IPS-18c (cell line): Measurements from ENCODE around the gene RIN2.

ENCODE experiments used
- H3K4me3 ChIP-seq: 2 replicates; pipeline ENCODE4 v1.7.0; 2013; ENCODE audit warnings: low read depth, mild to moderate bottlenecking, low read length, moderate library complexity; ENCODE audit not compliant: insufficient read depth
- H3K9me3 ChIP-seq: one replicate; pipeline ENCODE4 v1.6.1; 2013; ENCODE audit warnings: mild to moderate bottlenecking, low read length, moderate library complexity; ENCODE audit not compliant: control insufficient read depth, insufficient read depth

The RIN2 gene

DNA sequence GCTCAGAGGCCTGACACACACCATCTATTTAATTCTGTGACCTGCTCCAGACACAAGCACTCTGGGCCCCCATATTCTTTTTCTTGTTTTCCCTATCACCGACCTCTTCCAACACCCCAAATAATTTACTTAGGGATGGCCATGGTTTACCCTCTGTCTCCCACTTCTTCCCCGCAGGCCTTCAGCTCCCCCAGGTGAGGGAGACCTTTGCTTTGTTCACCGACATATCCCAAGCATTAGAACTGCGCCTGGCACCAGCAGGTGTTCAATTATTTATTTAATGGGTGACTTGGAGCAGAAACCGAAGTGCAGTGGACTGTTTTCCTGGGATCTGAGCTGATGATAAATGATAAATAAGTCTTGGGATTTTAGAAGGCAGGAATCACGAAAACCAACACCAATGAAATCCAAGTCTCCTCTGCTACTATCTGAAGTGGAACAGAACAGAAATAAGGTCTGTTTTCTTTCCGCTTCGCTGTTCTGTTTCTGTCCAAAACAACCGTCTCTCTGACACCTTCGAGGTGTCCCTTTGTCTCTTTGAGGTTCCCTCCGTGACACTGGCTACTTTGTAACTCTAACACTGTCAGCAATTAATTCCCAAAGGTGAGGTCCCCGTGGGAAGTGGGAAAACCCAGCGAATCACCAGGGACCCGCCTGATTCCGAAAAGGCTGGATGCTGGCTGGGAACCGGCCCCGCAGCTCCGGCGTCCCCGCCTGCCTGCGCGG is 1.1 kb upstream of the RIN2 start:
- Histone ChIP-seq H3K4me3 (peak overlapping the region; percentile 93), H3K9me3 (peaks cover 4% of the 10 kb centered on the region)

DNA sequence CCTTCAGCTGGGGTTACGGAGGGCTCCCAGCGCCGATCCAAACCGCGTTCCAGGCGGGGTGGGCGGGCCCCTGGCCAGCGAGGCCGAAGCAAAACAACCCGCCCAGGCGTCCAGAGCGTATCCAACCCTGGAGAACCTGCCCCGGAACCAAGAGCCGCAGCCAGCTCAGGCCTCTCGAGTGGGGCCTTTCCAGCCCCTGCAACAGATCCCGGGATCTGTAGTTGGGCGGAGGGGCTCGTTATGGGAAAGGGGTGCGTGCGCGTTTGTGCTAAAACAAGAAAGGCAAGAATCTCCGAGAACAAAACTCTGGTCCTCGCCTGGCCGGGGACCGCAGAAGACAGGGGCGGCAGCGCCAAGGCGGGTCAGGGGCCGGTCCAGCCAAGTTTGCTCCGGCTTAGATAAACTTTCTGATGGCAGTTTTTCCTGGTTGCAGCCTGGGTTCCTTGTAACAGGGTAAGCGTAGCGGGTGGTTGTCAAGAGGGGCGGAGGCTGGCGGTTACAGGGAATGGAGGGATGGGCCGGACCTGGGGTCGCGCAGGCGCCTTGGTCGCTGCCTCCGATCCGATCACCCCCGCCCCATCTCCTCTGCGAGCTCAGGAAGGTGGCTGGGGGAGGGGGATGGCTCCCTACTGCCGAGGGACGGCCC is 448 bp upstream of the RIN2 start:
- H3K9me3 ChIP-seq: peaks cover 4% of the 10 kb centered on the region
- peak overlapping the region; percentile 93 for H3K4me3 ChIP-seq

DNA sequence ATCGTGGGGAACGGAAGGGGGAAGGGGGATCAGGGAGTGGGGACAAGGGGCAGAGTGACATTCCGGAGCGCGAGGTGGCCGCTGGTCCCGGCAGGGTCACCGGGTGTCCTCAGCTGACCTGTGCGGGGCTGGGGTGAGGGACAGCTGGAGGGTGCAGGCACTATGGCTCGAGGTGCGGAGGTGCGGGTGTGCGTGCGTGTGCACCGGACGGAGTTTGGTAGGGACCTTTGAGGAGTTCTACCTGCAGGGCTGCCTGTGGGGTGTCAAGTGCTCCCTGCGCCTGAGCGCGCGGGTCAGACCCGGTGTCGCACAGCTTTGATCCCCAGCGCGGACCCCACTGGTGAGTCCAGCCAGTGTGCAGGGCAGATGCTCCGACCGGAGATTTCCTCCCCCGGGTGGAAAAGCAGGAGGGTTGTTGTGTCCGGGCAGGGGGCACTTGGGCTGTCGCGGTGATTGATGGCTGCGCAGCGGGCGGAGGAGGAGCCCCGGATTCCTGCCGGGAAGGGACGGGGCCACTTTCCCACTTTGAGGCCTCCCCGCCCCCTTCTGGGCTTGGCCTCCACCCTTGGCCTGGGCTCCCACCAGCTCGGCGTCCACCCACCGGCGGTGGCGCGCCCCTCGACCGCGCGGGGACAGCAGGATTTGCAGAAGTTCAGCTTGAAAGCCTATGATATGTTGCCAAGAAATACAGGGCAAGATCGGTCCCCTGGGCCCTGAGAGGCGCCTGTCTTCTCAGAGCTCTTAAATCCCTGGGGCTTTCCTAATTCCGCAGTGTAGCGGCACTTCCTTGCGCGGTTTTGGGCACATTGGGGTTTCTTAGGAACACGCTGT is 658 bp downstream of the RIN2 start:
- peak overlapping the region; percentile 93 for H3K4me3 ChIP-seq
- peaks cover 4% of the 10 kb centered on the region for H3K9me3 ChIP-seq

DNA sequence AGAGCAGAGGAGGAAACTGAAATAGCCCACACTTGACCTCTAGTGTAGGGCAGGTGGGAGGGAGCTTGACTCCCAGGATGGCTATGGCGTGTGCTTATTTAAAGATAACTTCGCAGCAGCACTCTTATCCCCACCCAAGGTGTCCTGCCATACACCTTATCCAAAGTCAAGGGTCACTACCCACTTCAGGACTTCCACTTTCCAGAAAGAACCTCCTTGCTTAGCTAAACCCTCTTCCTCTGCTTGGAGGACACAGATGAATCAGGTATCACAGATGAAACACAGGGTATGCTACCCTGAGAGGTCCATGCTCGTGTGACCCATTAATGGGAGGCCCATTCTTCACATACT is 2.3 kb downstream of the RIN2 start:
- H3K9me3 ChIP-seq: peaks cover 4% of the 10 kb centered on the region

DNA sequence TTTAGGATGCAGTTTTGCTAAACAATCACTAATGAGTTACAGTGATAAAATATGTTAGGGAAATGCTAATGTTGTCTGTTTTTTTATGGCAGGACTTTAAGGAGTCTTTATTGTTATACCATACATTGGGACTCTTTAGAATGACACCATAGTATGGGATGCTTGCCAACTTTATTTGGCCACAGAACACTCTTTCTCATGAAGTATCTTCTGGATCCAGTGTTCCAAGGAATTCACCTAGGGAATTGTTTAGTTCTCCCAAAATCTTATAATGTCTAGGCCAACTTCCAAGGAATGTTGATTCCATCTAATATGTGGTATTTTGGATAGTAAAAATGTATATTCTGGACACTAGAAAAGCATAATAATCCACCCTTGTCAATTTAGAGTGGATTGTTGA is 3.3 kb downstream of the RIN2 start:
- H3K4me3 ChIP-seq: no peak overlapping the region
- peaks cover 4% of the 10 kb centered on the region for H3K9me3 ChIP-seq

More for the DNA sequence above, 2.3 kb downstream of the RIN2 start:
- no peak overlapping the region for H3K4me3 ChIP-seq

DNA sequence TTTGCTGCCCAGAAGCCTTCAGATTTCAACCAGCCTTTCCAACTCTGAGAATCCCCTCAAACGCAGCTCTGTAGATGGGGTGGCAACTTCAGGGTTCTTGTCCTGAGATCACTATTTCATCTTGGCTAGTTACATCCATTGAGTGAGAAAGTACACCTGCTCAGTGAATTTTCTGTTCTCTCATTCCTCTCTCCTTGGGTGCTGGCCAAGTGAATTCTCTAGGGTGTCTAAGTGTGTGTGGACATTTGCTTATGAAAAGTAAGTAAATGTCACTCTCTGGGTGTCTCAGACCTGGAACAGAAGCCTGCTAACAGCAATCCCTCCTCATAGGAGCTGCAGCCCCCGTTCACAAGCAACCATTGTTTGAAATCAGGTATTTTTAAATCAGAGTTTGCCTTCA is 3.8 kb downstream of the RIN2 start:
- Histone ChIP-seq H3K4me3 (no peak overlapping the region), H3K9me3 (peaks cover 4% of the 10 kb centered on the region)

DNA sequence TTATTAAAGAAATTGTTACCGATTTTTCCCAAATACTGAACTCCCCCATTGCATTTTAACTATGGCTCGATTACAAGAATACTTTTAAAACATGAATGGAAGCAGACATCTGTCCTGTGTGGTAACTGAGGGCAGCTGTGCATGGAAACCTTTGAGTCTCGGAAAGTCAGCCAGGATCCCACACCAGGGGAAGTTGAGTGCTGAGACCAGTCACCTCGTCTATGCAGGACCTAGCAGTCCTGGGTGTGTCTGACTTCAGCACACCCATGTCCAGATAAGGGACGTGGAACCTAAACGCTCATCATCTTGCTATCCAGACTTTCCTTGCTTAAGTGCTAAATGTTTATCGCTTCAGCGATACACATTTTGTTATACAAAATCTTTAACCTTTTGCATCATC is 6.1 kb downstream of the RIN2 start:
- H3K9me3 ChIP-seq: peaks cover 4% of the 10 kb centered on the region
- H3K4me3 ChIP-seq: no peak overlapping the region

DNA sequence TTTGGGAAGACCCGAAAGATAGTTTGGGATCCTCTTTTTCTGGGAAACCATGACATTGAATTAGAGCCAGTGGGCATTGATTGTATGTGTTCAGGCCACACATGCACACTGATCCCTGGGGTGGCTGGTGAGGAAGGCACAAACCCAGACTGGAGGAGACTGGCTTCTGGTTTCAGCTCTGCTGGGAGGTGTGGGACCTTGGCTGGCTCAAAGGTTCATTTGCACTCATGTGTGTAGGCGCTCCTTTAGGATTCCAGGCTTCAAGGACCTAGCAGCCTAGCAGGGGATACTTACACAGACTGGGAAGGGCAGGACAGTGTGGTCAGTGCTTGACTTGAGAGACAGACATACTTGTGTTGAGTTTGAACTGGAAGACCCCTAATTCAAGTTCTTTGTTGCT is 7.2 kb downstream of the RIN2 start:
- H3K9me3 ChIP-seq: peaks cover 1% of the 10 kb centered on the region
- no peak overlapping the region for H3K4me3 ChIP-seq

DNA sequence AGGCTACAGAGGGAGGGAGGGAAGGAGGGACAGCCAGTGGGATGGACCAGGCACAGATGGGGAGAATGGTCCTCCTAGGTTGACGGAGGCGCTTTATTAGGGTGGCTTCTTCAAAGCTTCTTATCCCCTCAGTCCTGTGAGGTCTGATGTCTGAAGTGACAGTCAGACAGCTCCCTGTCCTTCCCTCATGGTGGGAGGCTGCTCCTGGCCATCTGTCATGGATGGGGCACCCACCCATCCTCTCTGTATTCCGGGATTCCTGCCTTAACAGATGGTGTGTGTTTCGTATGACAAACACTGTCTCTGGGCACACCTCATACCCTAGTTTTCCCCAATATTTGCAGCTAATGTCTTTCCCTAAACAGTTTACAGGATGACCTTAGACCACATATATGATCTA is 7.9 kb downstream of the RIN2 start:
- no peak overlapping the region for H3K4me3 ChIP-seq

DNA sequence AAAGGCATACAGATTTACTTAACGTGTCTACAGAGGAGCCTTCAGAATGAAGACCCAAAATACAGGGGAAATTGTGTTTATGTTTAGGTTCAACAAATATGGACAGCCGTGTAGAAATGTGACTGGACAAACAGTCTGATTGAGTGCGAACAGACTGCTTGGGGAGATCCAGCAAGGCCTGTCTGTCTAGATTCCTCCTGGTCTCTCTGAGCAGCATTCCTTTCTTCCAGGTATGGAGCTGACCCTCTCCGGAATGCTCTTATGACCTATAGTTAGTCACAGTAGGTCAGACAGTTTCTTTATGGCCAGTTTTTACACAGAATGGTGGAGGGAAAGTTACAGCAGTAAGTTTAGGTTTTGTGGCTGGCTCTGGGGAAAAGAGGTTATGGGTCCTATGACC is 9.0 kb downstream of the RIN2 start:
- H3K4me3 ChIP-seq: no peak overlapping the region
- H3K9me3 ChIP-seq: no peaks in the 10 kb centered on the region

More for the DNA sequence above, 7.9 kb downstream of the RIN2 start:
- H3K9me3 ChIP-seq: no peaks in the 10 kb centered on the region

DNA sequence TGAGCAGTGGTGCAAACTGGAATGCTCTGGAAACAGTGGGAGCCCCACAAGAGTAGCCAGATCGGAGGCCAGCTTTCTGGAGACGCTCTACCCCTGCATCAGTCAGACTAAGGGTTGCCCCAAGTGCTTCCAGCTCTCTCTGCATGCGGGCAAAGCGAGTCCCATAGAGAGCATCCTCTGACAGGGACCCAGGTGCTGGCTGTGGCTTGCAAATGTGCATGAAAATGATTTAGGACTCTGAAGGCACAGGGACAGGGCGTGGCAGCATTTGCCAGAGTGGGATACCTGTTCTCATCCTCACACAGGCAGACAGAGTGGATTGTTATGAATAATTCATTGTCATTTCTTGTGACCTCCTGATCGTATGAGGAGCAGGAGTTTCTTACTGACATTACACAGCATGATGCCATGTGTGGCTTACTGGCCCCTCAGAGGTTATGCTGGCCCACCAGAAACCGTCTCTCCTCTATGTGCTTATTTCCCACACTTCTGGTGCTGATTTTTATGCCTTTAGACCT is 10.3 kb downstream of the RIN2 start:
- no peak overlapping the region for H3K4me3 ChIP-seq
- no peaks in the 10 kb centered on the region for H3K9me3 ChIP-seq

DNA sequence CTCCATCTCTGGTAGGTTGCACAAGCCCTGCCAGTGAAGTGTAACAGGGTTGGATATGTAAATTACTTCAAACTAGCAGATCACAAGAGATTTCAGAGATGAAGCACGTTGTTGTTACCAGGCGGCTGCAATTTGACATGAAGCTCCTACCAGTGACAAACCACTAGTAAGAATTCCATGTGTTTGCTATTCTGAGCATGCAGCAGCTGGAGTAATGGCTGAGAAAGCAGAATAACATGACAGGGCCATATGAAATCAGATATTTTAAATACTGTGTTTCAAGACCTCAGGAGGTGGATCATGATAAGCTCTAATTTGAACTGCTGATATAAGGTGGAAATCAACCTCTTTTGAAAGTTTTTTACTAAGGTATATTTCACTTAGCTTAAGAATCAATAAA is 11.4 kb downstream of the RIN2 start:
- Histone ChIP-seq H3K4me3 (no peak overlapping the region), H3K9me3 (no peaks in the 10 kb centered on the region)

DNA sequence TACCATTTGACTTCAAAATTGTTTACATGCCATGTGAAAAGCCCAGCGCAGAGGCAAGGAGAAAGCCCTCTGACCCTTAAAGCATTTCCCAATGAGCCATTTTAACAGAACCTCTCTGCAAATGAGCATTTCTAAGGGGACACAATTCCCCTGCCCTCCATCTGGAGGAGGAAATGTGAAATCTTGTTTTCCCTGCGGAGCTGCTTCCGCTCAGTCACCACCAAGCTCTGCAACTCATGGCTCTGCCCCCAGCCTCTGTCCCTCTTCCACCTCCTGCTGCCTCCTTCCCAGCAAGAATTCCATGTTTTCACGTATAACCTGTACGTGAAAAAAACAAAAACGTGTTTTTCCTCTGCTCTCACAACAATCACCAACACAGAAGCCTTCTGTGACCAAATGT is 12.3 kb downstream of the RIN2 start:
- Histone ChIP-seq H3K9me3 (no peaks in the 10 kb centered on the region), H3K4me3 (no peak overlapping the region)

DNA sequence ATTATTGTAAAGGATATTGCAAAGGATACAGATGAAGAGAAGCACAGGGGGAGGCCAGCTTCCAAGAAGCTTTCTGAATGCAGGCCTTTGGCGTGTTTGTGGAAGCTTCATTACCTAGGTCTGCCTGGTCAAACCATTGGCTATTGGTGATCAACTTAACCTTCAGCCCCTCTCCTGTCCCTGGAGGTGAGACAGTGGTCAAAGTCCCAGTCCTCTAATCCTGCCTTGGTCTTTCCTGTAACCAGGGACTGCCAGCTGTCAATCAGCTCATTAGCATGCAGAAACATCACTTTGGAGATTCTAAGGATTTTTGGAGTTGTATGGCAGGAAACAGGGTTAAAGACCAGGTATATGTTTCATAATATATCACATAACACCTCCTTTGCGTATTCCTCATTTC is 13.0 kb downstream of the RIN2 start:
- no peaks in the 10 kb centered on the region for H3K9me3 ChIP-seq
- no peak overlapping the region for H3K4me3 ChIP-seq

DNA sequence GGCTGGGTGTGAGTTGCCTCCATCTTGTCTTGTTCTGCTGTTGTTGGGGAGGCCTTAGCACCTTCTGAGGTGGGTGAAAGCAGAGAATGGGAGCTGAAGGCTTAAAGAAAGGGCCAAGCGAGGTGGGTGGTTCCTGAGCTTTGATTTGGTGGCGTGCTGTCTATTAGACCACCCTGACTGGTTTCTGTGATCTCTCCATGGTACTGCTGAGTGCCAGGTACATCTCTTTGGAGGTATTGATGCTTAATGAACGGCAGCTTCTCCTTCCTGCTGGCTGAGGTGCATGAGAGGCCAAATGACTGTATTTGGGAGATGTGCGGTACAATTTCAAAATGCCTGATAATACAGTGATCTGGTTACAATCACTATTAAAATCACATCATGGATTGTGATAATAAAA is 15.4 kb downstream of the RIN2 start:
- Histone ChIP-seq H3K4me3 (no peak overlapping the region), H3K9me3 (no peaks in the 10 kb centered on the region)

DNA sequence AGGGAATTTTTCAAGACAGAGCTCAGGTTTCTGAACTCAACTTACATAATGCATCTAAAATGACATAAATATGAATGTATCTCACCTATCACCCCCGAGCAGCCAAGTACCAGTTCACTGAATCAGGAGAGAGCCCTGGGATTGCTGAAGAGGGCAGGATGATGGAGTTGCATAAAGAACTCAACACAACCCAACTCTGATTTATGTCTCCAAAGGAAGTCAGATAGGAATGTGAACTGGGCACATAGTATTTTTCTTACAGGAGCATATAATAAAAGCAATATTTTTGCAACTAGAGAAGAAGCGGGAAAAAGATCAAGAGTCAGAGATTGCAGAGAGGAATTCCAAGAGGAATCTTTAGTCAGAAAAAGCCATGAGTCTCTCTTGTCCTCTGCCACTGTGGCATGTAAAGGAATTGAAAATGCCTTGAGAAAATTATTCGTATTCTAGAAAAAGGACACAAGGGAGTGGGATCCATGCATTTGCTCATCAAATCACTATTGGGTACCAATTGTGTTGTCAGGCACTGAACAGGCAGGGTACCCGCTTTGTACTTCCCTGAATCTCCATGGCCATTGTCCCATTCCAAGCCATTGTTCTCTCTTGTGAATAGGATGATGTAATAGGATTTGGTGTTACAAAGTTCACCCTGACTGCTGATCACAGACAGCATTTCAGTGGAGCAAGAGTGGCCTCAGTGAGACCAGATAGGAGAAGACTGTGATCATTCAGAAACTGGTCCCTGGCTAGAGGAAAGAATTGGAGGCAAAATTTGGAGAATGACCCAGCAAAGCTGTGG is 16.3 kb downstream of the RIN2 start:
- Histone ChIP-seq H3K9me3 (no peaks in the 10 kb centered on the region), H3K4me3 (no peak overlapping the region)
